ENCODE data around the gene MXI1. TPM values are rescaled to one million over a fixed set of nuclear protein-coding genes. Genes with fewer than 3 reads are reported as not detected.

Gene MXI1
- total RNA-seq, 1 donor from 2014 or later: 27.6 TPM

- no peak for DNase-seq (ENCODE audit: low spot score, unreplicated experiment)
- TF ChIP-seq, protein P1, sequence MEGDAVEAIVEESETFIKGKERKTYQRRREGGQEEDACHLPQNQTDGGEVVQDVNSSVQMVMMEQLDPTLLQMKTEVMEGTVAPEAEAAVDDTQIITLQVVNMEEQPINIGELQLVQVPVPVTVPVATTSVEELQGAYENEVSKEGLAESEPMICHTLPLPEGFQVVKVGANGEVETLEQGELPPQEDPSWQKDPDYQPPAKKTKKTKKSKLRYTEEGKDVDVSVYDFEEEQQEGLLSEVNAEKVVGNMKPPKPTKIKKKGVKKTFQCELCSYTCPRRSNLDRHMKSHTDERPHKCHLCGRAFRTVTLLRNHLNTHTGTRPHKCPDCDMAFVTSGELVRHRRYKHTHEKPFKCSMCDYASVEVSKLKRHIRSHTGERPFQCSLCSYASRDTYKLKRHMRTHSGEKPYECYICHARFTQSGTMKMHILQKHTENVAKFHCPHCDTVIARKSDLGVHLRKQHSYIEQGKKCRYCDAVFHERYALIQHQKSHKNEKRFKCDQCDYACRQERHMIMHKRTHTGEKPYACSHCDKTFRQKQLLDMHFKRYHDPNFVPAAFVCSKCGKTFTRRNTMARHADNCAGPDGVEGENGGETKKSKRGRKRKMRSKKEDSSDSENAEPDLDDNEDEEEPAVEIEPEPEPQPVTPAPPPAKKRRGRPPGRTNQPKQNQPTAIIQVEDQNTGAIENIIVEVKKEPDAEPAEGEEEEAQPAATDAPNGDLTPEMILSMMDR (IDR thresholded peaks at IDR 0.05; ENCODE audit: unreplicated experiment): no peak
- Mint-ChIP-seq H3K27me3 (no peaks in the 10 kb centered on the region), H3K4me3 (ENCODE audit: low read depth) (no peak overlapping the region), H3K27ac (peak overlapping the region; percentile 61), H3K9me3 (ENCODE audit: low read depth) (no peaks in the 10 kb centered on the region), H3K4me1 (ENCODE audit: low read depth) (peaks cover 5% of the 10 kb centered on the region), H3K36me3 (ENCODE audit: insufficient read depth) (peaks cover 14% of the 10 kb centered on the region)
Measured at GRCh38 chr10:110284262-110284661, 76.9 kb downstream of the MXI1 start.

- no peaks in the 10 kb centered on the region for H3K27me3 Mint-ChIP-seq
- no peaks in the 10 kb centered on the region for H3K9me3 Mint-ChIP-seq (ENCODE audit: low read depth)
- no peak overlapping the region for H3K4me3 Mint-ChIP-seq (ENCODE audit: low read depth)
- no peak for DNase-seq (ENCODE audit: low spot score, unreplicated experiment)
- peaks cover 5% of the 10 kb centered on the region for H3K4me1 Mint-ChIP-seq (ENCODE audit: low read depth)
- no peak overlapping the region for H3K27ac Mint-ChIP-seq
- TF ChIP-seq, protein P1 (IDR thresholded peaks at IDR 0.05; ENCODE audit: unreplicated experiment): no peak
- H3K36me3 Mint-ChIP-seq (ENCODE audit: insufficient read depth): peaks cover 14% of the 10 kb centered on the region
Measured at GRCh38 chr10:110285501-110285900, 78.1 kb downstream of the MXI1 start.

GRCh38 chr10:110286841-110287240 is 79.4 kb downstream of the MXI1 start:
- peak overlapping the region; percentile 56 for H3K27ac Mint-ChIP-seq
- DNase-seq (ENCODE audit: low spot score, unreplicated experiment): no peak
- peaks cover 5% of the 10 kb centered on the region for H3K4me1 Mint-ChIP-seq (ENCODE audit: low read depth)
- no peaks in the 10 kb centered on the region for H3K27me3 Mint-ChIP-seq
- no peaks in the 10 kb centered on the region for H3K9me3 Mint-ChIP-seq (ENCODE audit: low read depth)
- TF ChIP-seq, protein P1 (IDR thresholded peaks at IDR 0.05; ENCODE audit: unreplicated experiment): no peak
- H3K36me3 Mint-ChIP-seq (ENCODE audit: insufficient read depth): peaks cover 9% of the 10 kb centered on the region
- no peak overlapping the region for H3K4me3 Mint-ChIP-seq (ENCODE audit: low read depth)

DNA sequence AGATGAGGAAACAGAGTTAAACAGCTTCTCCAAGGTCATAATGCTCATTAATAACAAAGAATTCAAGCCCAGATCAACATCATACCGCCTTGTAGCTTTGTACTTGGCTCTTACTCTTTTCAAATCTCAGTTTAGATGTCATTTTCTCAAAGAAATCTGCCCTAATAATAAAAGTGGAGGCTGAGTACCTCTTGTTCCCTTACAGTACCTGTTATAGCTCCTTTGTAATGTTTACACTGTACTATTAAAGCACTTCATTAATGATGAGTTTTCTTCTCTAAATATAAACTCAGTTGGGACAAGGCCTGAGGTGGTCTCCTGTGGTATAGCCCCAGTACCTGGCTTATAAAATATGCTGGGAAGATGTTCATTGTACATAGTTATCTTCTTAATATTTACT is 89.6 kb downstream of the MXI1 start:
- Mint-ChIP-seq H3K36me3 (ENCODE audit: insufficient read depth) (peaks cover 31% of the 10 kb centered on the region), H3K9me3 (ENCODE audit: low read depth) (no peaks in the 10 kb centered on the region), H3K27ac (no peak overlapping the region), H3K27me3 (no peaks in the 10 kb centered on the region), H3K4me3 (ENCODE audit: low read depth) (no peak overlapping the region), H3K4me1 (ENCODE audit: low read depth) (peaks cover 5% of the 10 kb centered on the region)
- TF ChIP-seq, protein P1 (IDR thresholded peaks at IDR 0.05; ENCODE audit: unreplicated experiment): no peak
- DNase-seq (ENCODE audit: low spot score, unreplicated experiment): no peak

- H3K36me3 Mint-ChIP-seq (ENCODE audit: insufficient read depth): peaks cover 25% of the 10 kb centered on the region
Measured at GRCh38 chr10:110300486-110300986, 93.1 kb downstream of the MXI1 start.

More at GRCh38 chr10:110300486-110300986, 93.1 kb downstream of the MXI1 start:
- peak overlapping the region; percentile 6 for H3K27ac Mint-ChIP-seq
- no peak for DNase-seq (ENCODE audit: low spot score, unreplicated experiment)
- TF ChIP-seq, protein P1 (IDR thresholded peaks at IDR 0.05; ENCODE audit: unreplicated experiment): no peak
- peaks cover 18% of the 10 kb centered on the region for H3K4me1 Mint-ChIP-seq (ENCODE audit: low read depth)
- no peaks in the 10 kb centered on the region for H3K9me3 Mint-ChIP-seq (ENCODE audit: low read depth)
- no peaks in the 10 kb centered on the region for H3K27me3 Mint-ChIP-seq
- H3K4me3 Mint-ChIP-seq (ENCODE audit: low read depth): no peak overlapping the region

All from progenitor cell of endocrine pancreas (in vitro differentiated cells).